ENCODE results near the gene EPN3.

DNA sequence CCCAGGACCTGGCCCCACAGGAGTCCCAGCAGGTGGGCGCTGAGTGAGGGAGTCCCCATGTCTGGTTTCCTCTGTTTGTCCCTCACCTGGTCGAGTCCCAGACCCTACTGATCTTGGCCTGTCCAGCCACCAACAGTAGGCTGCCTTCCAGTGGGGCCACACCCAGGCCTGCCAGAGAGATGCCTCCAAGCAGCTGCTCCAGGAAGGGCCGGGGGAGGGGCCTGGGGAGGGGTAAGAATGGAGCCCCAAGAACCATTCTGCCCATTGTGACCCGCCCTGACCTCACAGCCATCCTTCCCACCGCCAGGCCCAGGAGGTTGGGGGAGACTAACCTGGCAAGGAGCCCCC, 15.2 kb downstream of the EPN3 start:
- TF ChIP-seq, protein P1, sequence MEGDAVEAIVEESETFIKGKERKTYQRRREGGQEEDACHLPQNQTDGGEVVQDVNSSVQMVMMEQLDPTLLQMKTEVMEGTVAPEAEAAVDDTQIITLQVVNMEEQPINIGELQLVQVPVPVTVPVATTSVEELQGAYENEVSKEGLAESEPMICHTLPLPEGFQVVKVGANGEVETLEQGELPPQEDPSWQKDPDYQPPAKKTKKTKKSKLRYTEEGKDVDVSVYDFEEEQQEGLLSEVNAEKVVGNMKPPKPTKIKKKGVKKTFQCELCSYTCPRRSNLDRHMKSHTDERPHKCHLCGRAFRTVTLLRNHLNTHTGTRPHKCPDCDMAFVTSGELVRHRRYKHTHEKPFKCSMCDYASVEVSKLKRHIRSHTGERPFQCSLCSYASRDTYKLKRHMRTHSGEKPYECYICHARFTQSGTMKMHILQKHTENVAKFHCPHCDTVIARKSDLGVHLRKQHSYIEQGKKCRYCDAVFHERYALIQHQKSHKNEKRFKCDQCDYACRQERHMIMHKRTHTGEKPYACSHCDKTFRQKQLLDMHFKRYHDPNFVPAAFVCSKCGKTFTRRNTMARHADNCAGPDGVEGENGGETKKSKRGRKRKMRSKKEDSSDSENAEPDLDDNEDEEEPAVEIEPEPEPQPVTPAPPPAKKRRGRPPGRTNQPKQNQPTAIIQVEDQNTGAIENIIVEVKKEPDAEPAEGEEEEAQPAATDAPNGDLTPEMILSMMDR (optimal IDR thresholded peaks at IDR 0.05 in 1 of 3, IDR thresholded peaks at IDR 0.05 in 1 of 3, conservative IDR thresholded peaks at IDR 0.05 in 1 of 3; ENCODE audit: extremely low read depth in 1 of 3, insufficient read depth in 2 of 3, low read length in 3 of 3) = no peak
- TF ChIP-seq EZH2 (IDR thresholded peaks at IDR 0.05; ENCODE audit: low read length) = no peak

All from keratinocyte (primary cell).